NCI-H187 (cell line): ENCODE data around the gene MRPL55.

Source experiments
- DNase-seq, 2 experiments: peaks; one replicate each; lab custom pipeline; 2025; lab: John Stamatoyannopoulos, UW

The MRPL55 gene

GRCh38 chr1:228100822-228101613 is 8.1 kb downstream of the MRPL55 start:
- no peak for DNase-seq

- DNase-seq, result no peak
Observed at GRCh38 chr1:228099331-228099732, 9.8 kb downstream of the MRPL55 start.

- no peak for DNase-seq
Observed at GRCh38 chr1:228098323-228098931, 10.7 kb downstream of the MRPL55 start.

GRCh38 chr1:228097333-228098081 is 11.6 kb downstream of the MRPL55 start:
- DNase-seq, result no peak

GRCh38 chr1:228096416-228097332 is 12.4 kb downstream of the MRPL55 start:
- no peak for DNase-seq

- no peak for DNase-seq
Observed at GRCh38 chr1:228095938-228096337, 13.2 kb downstream of the MRPL55 start.

- no peak for DNase-seq
Observed at GRCh38 chr1:228095161-228095560, 13.9 kb downstream of the MRPL55 start.

- DNase-seq, result no peak
Observed at GRCh38 chr1:228094432-228095016, 14.6 kb downstream of the MRPL55 start.

GRCh38 chr1:228093050-228093906 is 15.8 kb downstream of the MRPL55 start:
- no peak for DNase-seq

GRCh38 chr1:228092342-228093049 is 16.6 kb downstream of the MRPL55 start:
- DNase-seq, result no peak

- no peak for DNase-seq
Observed at GRCh38 chr1:228091084-228091483, 18.0 kb downstream of the MRPL55 start.

GRCh38 chr1:228090613-228091081 is 18.5 kb downstream of the MRPL55 start:
- DNase-seq, result no peak

- no peak for DNase-seq
Observed at GRCh38 chr1:228089519-228090380, 19.3 kb downstream of the MRPL55 start.

GRCh38 chr1:228088586-228089498 is 20.3 kb downstream of the MRPL55 start:
- no peak for DNase-seq

- no peak for DNase-seq
Observed at GRCh38 chr1:228087771-228088251, 21.3 kb downstream of the MRPL55 start.

GRCh38 chr1:228085287-228085951 is 23.7 kb downstream of the MRPL55 start:
- DNase-seq, result no peak

GRCh38 chr1:228084797-228085196 is 24.3 kb downstream of the MRPL55 start:
- no peak for DNase-seq
